Fibroblast of lung (primary cell): ENCODE data around the gene NYNRIN. TPM values are rescaled to one million over a fixed set of nuclear protein-coding genes. Genes with fewer than 3 reads are reported as not detected.
A peak's percentile ranks its signal among the peaks of the same experiment; 100 is the strongest.
"Not testable (repeated sequence)": the region's sequence is repeated elsewhere in the genome, so short reads cannot be mapped to it uniquely, and the experiment has no call there.

Source experiments
- DNase-seq, 2 donors: peaks; one replicate each; pipeline versions ENCODE4 v3.0.0 to v3.0.0-alpha.2; 2010; ENCODE audit warnings: low read depth in 2 of 2
- H2AFZ ChIP-seq: 2 replicates; pipeline ENCODE4 v1.5.1; 2012; ENCODE audit warnings: low read length, control low read depth, inconsistent platforms
- H3K27ac ChIP-seq: 2 replicates; pipeline ENCODE4 v1.5.1; 2011; ENCODE audit warnings: low read length, control low read depth; ENCODE audit not compliant: insufficient read depth
- H3K27me3 ChIP-seq: 2 replicates; pipeline ENCODE4 v1.5.1; 2011; ENCODE audit warnings: mild to moderate bottlenecking, low read length; ENCODE audit not compliant: control insufficient read depth, insufficient read depth
- H3K36me3 ChIP-seq: 2 replicates; pipeline ENCODE4 v1.5.1; 2011; ENCODE audit warnings: low read length; ENCODE audit not compliant: control insufficient read depth, insufficient read depth
- H3K4me1 ChIP-seq: 2 replicates; pipeline ENCODE4 v1.5.1; 2011; ENCODE audit warnings: low read length; ENCODE audit not compliant: control insufficient read depth, insufficient read depth; ENCODE audit errors: extremely low read depth
- H3K4me2 ChIP-seq: 2 replicates; pipeline ENCODE4 v1.5.1; 2011; ENCODE audit warnings: low read length, control low read depth; ENCODE audit not compliant: insufficient read depth; ENCODE audit errors: extremely low read depth
- H3K4me3 ChIP-seq, 4 experiments: fragments of 200-600 bp in 1 of 4; sonication (generic) in 1 of 4; replicated peaks in 1 of 4; 2 replicates each; pipeline ENCODE4 v1.5.1; 2011 to 2016; ENCODE audit warnings: low read length in 4 of 4, low read depth in 3 of 4, mild to moderate bottlenecking in 3 of 4, control low read depth in 2 of 4, inconsistent platforms in 1 of 4, mixed read lengths in 1 of 4; ENCODE audit not compliant: insufficient read depth in 1 of 4; ENCODE audit errors: control extremely low read depth in 1 of 4
- H3K79me2 ChIP-seq: 2 replicates; pipeline ENCODE4 v1.5.1; 2012; ENCODE audit warnings: mild to moderate bottlenecking, low read length, inconsistent platforms; ENCODE audit not compliant: control insufficient read depth, insufficient read depth
- H3K9ac ChIP-seq: 2 replicates; pipeline ENCODE4 v1.5.1; 2011; ENCODE audit warnings: mild to moderate bottlenecking, low read length, control low read depth; ENCODE audit not compliant: insufficient read depth
- H3K9me3 ChIP-seq: 2 replicates; pipeline ENCODE4 v1.5.1; 2012; ENCODE audit warnings: low read depth, low read length; ENCODE audit not compliant: control insufficient read depth, insufficient read depth
- H4K20me1 ChIP-seq: 2 replicates; pipeline ENCODE4 v1.5.1; 2011; ENCODE audit warnings: low read length; ENCODE audit not compliant: control insufficient read depth, insufficient read depth; ENCODE audit errors: extremely low read depth
- CTCF ChIP-seq, 2 donors: IDR thresholded peaks in 1 of 2; conservative IDR thresholded peaks in 1 of 2; 1 replicate in 1 of 2; 2 replicates in 1 of 2; pipeline ENCODE4 v1.5.1; 2011 to 2012; ENCODE audit warnings: low read length in 2 of 2, control low read depth in 1 of 2, inconsistent platforms in 1 of 2, low read depth in 1 of 2, mild to moderate bottlenecking in 1 of 2
- EZH2 ChIP-seq: IDR thresholded peaks from 2 replicates; pipeline ENCODE4 v1.5.1; 2012; ENCODE audit warnings: low read length, control low read depth, mild to moderate bottlenecking; ENCODE audit errors: missing control alignments
- polyA plus RNA-seq, 2 donors: library from polyadenylated mRNA; depleted of rRNA in 1 of 2; stranded (reverse) in 1 of 2; unstranded in 1 of 2; fragments of >200 nt; gene quantifications; 2 replicates each; pipeline ENCODE4 v1.2.1, GENCODE V29; 2011 to 2012; ENCODE audit warnings: missing spikeins in 1 of 2
- total RNA-seq: library from RNA; depleted of rRNA; stranded (reverse); fragments of >200 nt; gene quantifications from 2 replicates; pipeline ENCODE4 v1.2.1, GENCODE V29; 2014

NYNRIN gene
- total and polyA plus RNA-seq, 2 donors (not counting 1 experiment from before 2014, with no cell fraction given), result 7.7 to 16.2 TPM

GRCh38 chr14:24353559-24354481 is 45.0 kb upstream of the NYNRIN start:
- Histone ChIP-seq H3K27me3 (peaks cover 4% of the 10 kb centered on the region), H3K4me2 (peak overlapping the region; percentile 8), H3K4me1 (peaks cover 8% of the 10 kb centered on the region), H3K79me2 (no peaks in the 10 kb centered on the region), H3K9me3 (no peaks in the 10 kb centered on the region), H2AFZ (no peak overlapping the region), H3K4me3 (no peak overlapping the region), H4K20me1 (no peaks in the 10 kb centered on the region), H3K27ac (no peak overlapping the region), H3K36me3 (no peaks in the 10 kb centered on the region), H3K9ac (no peak overlapping the region)
- peak; percentile 34 to 72 for DNase-seq
- TF ChIP-seq CTCF (conservative IDR thresholded peaks at IDR 0.05 in 1 of 2, IDR thresholded peaks at IDR 0.05 in 1 of 2; ENCODE audit: low read depth in 1 of 2, low read length in 2 of 2) (no peak), EZH2 (no peak)

- not testable (repeated sequence) for H3K27me3 ChIP-seq, H3K4me1 ChIP-seq, H2AFZ ChIP-seq, H3K9ac ChIP-seq, H3K36me3 ChIP-seq, H3K9me3 ChIP-seq, H3K4me3 ChIP-seq, H4K20me1 ChIP-seq, H3K79me2 ChIP-seq, DNase-seq, H3K27ac ChIP-seq
- peak overlapping the region; percentile 8 for H3K4me2 ChIP-seq
These were observed 44.3 kb upstream of the NYNRIN start for GRCh38 chr14:24354482-24354825.

- peaks cover 8% of the 10 kb centered on the region for H3K4me1 ChIP-seq
- H3K79me2 ChIP-seq, result no peaks in the 10 kb centered on the region
- no peaks in the 10 kb centered on the region for H3K27me3 ChIP-seq
- no peaks in the 10 kb centered on the region for H3K36me3 ChIP-seq
- H2AFZ ChIP-seq, result no peak overlapping the region
- no peak overlapping the region for H3K4me2 ChIP-seq
- no peak overlapping the region for H3K4me3 ChIP-seq
- no peak overlapping the region for H3K27ac ChIP-seq
- H3K9me3 ChIP-seq, result no peaks in the 10 kb centered on the region
- DNase-seq, result no peak
- no peak for TF ChIP-seq CTCF (conservative IDR thresholded peaks at IDR 0.05 in 1 of 2, IDR thresholded peaks at IDR 0.05 in 1 of 2; ENCODE audit: low read depth in 1 of 2, low read length in 2 of 2)
- TF ChIP-seq EZH2, result no peak
- H4K20me1 ChIP-seq, result no peaks in the 10 kb centered on the region
- H3K9ac ChIP-seq, result no peak overlapping the region
These were observed 43.8 kb upstream of the NYNRIN start for GRCh38 chr14:24355009-24355408.
